HG03460 (cell line): ENCODE measurements around the gene KAT8.
"Not testable (repeated sequence)": the region's sequence is repeated elsewhere in the genome, so short reads cannot be mapped to it uniquely, and the experiment has no call there.

Source experiments
- ATAC-seq: cut with Tn5 transposase; IDR thresholded peaks from one replicate; pipeline ENCODE4 v1.9.1; 2021; ENCODE audit not compliant: unreplicated experiment

KAT8 gene

DNA sequence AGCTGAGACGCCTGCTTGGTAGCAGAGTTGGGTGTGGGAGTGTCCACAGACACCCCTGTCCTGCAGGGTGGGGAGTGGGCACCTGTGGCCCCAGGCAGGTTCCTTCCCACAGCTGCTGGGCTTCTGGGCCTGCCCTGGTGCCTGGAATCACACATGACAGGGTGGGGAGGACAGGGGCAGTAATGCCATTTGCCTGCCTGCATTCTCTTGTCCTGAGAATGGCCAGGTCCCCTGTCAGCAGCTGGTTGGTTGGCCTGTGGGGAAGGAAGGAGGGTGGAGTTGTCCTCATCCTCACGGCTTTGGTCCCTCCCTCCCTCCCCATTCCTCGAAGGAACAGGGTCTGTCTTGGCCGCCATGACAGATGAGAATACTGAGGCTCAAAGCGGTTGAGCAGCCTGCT lies 33.9 kb upstream of the KAT8 start:
- no peak for ATAC-seq

DNA sequence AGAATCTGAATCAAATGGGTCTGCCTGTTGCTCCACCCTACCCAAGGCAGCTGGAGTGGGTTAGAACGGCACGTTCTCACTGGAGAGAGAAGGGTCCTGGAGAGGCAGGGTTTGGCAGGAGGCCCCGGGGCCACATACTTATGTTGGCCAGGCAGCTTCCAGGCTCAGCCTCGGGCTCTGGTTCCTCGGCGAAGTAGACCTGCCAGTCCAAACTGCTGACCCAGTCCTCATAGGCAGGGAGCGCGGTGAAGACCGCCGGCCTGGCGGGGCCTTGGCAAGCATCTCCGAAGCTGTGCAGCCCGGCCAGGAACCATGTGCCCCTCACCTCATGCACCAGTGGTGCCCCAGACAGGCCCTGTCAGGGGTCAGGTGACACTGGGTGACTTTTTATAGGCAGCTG lies 33.5 kb upstream of the KAT8 start:
- ATAC-seq = no peak

DNA sequence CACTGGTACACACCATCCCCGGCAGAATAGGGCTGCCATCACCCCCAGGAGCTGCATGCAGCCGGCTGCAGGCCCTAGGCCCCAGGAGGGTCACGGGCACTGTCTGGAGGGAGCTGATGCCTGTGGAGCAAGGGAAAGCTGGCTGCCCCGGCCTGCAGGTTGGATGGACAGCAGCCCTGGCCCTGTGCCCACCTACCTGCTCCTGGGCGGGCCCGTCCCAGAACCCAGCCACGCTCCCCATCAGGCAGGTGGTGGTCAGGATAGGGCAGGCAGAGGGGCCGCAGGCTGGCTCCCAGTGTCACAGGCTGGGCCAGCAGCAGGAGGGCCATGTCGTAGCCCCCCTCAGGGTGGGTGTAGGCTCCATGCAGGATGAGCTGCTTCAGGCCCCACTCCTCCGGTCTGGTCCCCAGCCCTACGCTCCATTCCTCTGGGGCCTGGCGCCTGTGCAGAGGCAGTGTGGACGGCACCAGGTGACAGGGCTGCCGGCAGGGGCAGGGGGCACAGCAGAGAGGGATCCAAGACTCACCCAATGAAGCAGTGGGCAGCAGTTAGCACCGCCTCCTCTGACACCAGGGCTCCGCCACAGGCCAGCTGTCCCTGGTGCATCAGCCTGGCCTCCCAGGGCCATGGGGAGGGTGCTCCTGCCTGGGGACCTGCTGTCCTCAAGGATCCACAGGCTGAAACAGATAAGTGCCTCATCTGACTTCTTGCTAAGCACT lies 32.7 kb upstream of the KAT8 start:
- ATAC-seq = no peak

DNA sequence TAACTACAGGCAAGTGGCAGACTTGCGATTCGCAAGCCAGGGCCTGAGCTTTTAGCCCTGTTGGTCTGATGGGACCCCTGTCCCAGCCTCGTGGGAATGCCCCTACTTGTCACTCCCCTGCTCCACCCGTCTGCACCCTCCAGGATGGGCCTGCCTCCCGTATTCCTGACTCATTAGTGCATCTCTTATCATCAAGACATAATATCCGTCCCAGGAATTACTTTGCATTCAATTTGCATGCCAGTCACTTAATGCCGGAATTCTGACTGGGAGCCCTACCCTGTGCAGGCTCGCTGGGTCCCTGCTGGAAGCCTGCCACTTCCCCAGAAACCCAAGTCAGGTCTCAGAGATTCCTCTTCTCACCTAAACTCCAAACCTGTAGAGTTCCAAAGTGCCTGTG lies 32.1 kb upstream of the KAT8 start:
- no peak for ATAC-seq

DNA sequence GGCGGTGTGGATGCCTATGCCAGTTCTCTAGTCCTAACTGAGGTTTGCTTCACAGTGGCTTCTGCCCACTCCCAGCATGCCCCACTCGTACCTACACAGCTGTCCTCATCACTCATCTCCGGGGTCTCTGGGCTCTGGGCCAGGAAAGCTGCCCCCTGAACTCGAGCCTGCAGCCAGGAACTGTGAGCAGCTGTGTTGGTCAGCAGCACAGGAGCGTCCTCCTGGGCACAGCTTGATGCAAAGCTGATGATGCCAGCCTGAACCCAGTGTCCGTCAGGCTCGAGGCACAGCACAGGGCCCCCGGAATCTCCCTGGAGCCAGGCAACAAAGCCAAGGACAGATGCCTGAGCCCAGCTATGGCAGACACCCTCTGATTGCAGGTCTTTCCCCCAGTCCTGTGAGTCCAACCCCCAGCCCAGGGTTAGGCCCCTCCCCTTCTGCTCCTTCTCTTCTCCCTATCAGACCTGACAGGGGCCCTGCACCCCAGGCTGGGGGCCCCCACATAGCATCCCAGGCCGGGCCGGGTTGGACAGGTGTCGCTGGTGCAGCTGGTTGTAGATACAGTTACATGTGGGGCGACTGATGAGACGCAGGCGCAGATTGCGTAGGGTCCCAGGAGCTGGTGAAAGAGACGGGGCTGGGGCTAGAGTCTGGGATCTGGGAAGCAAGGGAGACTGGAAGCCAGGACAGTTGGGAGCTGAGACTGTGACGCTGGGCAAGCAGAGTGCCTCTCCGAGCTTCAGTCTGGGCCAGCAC lies 31.4 kb upstream of the KAT8 start:
- ATAC-seq = no peak

DNA sequence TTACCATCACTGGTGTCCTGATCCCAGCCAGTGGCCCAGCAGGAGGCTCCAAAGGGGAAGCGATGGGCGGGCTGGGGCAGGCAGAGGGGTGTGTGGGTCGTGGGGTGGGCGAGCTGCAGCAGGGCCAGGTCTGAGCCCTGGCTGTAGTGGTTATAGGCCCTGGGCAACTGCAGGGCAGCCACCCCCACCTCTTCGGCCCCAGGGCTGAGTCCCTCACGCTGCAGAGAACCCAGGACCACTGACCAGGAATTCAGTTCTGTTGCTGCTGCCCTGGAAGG lies 30.9 kb upstream of the KAT8 start:
- ATAC-seq = no peak

DNA sequence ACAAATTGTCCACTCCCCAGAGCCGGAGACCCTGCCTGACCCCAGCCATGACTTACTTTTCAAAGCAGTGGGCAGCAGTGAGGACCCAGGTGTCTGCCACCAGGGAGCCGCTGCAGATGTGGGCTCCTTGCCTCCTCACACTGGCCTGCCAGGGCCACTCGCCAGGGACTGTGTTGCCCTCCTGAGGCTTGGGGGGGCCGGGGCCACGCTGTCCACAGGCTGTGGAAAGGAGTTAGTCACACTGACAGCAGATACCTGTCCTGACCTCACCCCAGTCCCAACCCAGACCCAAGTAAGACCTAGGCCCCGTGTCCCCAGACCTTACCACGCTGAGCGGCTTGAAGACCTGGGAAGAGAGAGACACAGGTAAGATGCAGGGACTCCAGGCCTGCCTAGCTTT lies 30.0 kb upstream of the KAT8 start:
- ATAC-seq = no peak

DNA sequence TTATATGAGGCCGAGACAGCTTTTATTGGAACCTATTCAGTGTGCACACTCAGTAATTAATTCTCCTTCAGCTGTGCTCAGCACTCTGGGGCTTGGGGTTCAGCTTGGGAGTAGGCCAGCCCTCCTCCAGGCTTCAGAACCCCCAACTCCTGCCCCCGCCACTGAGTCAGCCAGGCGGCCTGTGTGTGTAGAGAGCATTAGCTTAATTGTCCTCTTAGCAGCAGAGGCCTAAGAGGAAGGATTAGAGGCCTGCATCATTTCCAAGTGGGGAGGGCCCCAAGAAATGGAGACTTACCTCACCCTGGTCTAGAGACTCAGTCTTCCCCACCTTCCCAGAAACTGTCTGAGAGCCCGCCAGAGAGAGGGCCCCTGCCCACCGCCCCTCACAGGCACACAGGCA lies 29.5 kb upstream of the KAT8 start:
- ATAC-seq = no peak

DNA sequence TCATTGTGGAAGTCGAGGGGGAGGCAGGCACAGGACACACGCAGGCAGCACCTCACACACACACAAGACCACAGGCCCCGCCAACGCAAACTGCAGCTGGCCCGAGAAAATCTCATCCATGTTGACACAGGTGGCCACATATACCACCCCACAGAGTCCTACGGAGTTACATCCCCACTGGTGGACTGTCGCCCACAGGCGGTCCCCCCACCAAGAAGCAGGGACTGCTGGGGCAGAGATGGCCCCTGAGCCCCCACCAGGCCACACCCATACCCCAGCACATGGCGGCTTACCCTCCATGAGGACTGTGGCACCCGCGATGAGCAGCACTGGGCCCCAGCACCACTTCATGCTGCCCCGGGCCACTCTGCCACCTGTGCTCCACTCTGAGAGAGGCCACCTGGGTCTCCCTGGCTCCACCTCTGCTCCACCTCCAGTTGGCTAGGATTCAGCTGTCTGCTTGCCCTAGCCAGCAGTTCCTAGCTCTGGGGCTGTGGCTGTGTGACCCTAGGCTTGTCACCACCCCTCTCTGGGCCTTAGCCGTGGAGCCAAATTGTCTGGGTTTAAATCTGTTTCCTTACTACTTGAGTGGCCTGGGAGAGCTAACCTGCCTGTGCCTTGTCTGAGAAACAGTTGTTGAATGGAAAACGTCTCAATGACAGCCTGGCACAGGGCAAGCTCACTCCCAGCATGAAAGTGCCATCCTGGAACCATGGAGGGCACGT lies 28.8 kb upstream of the KAT8 start, which contains the start of gene PRSS53:
TSS of gene PRSS53 (minus strand) at position 485 of the 725 bp plus-strand sequence. CDS start at position 351, 134 bp downstream.
- no peak for ATAC-seq

DNA sequence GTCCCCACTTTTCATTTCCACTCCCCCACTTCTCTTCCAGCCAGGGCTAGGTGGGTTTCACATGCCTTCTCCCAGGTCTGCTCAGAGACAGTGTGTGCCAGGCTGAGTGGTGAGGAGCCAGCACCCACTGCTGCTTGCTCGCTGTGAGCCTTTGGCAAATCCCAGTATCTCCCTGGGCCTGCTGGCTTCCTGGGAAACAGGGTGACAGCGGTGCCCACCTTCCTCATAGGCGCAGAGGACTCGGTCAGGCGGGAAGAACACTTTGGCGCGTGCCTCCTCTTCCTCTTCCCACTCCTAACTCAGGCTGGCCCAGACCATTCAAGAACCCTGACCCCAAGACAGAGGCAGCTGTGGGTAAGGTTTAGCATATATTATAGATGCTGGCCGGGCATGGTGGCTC lies 28.3 kb upstream of the KAT8 start:
- no peak for ATAC-seq

DNA sequence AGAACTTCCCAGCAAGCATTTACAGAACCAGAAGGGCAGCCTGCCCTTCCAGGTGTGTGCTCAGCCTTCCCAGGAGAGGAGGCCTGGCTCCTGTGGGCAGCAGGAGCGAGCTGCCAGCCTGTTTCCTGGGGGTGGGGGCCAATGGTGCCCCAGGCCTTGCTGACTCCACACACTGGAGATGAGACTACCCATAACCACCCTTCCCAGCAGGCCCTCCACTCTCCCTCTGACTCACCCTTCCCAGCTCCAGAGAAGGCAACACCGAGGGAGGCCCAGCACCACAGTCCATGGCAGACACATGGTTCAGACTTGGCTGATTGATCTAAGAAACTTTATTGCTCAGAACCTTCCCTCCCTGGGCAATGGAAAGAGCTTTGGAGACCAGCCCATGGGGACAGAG lies 26.9 kb upstream of the KAT8 start:
- ATAC-seq = no peak

DNA sequence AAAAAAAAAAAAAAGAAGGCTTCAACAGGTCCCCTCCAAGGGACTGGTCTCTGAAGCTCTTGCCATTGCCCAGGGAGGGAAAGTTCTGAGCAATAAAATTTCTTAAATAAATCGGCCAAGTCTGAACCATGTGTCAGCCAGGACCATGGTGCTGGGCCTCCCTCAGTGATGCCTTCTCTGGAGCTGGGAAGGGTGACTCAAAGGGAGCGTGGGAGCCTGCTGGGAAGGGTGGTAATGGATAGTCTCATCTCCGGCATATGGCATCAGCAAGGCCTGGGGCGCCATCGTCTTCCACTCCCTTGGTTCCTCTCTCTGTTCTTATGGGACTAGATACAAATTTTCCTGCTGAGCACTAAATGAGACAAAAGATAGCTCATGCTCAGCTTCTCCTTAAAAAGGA lies 25.1 kb upstream of the KAT8 start:
- no peak for ATAC-seq

DNA sequence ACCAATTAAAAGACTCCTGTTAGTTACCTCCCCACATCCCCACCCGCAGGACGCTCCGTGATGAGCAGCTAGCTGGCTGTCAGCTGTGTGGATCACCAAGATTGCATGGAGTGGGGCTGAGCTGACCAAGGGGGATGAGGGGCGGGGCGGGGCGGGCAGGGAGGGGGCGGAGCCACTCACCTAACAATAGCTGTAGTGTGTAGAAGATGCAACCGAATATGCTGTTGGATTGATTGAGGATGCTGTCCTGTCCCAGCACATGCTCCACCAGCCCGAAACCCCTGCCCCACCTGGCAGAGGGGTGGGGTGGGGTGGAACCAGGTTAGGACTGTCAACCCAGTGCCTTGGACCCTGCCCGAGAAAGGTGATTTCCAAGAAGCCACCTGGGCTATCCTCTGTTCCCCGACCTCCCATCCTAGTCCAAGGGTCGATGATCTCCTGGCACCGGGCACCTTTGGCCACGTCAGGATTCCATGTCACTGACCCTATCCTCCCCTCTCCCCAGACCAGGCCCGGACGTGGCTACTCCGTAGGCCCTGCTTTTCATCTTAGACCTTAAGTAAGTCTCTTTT lies 24.2 kb upstream of the KAT8 start:
- no peak for ATAC-seq

DNA sequence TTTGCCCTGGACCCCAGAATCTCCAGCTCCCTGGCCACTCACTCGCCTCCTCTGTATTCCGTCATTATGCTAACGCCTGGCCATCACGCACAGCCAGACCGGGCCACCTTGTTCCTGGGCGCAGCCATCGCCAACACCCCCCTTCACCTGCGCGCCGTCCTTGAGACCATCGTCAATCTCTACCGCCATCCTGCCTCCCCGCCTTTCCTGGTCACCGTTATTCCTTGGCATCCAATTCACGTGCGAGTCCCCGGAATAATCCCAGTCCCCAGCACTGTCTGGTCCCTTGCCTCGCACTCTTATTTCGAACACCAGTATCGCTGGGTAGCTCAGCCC lies 23.4 kb upstream of the KAT8 start:
- ATAC-seq = no peak

DNA sequence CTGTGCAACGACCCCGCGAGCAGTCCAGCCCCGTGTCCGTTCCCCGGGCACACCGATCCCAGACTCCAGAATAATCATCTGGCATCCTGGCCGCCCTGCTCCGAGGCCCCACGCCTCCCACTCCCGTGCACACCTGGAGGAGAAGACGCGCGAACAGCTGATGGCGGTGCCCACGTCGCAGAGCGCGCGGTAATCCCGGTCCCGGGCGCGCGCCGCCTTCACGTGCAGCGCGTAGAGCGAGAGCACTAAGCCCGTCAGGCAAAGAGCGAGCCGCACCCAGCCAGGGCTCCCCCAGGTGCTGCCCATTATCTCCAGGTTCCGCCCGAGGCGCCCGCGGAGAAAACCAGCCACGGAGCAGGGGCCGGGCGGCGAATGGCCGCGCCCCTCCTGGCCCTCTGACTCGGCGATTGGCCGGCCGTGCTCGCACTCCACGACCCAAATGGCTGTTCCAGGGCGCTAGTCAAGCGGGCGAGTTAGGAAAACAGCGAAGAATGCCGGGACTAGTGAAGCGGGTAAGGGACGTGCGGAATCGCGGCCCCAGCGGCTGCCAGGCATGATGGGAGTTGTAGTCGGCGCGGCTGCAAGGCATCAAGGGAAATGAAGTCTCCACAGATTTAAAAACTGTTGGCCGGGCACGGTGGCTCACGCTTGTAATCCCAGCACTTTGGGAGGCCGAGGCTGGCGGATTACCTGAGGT lies 22.9 kb upstream of the KAT8 start, which contains the start of gene VKORC1:
TSS of gene VKORC1 (minus strand) at position 374 of the 697 bp plus-strand sequence. CDS start at position 306, 68 bp downstream.
- peak; percentile 87 for ATAC-seq

DNA sequence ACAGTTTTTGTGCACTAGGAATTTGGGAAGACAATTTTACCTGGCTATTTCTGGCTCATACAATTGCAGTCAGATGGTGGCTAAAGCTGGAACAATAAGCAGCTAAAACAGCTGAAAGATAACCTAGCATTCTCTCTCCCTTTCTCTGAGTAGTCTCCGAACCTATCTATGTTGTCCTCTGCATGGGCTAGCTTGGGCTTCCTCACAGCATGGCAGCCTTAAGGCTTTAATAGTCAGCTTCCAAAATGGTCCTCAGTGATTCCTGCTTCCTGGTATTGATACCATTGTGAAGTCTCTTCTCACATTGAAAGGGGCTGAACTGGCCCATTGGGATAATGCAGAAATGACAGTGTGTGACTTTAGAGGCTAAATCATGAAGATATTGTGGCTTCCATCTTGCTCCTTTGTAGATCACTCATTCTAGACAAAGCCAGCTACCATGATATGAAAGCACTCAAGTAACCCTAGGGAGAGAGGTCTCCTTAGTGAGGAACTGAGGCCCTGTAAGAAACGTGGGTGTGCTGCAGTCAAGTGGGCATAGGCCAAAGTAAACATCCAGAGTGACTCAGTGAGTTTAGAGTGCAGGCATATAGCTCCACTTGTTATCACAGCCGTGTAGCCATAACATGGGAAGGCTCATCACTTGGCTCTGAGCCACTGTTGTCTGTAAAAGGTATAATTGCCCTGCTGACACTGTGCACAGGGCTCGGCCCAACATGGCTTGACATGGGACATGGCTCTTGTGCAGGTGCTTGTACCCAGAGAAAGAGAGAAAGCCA lies 17.4 kb upstream of the KAT8 start:
- ATAC-seq = no peak

DNA sequence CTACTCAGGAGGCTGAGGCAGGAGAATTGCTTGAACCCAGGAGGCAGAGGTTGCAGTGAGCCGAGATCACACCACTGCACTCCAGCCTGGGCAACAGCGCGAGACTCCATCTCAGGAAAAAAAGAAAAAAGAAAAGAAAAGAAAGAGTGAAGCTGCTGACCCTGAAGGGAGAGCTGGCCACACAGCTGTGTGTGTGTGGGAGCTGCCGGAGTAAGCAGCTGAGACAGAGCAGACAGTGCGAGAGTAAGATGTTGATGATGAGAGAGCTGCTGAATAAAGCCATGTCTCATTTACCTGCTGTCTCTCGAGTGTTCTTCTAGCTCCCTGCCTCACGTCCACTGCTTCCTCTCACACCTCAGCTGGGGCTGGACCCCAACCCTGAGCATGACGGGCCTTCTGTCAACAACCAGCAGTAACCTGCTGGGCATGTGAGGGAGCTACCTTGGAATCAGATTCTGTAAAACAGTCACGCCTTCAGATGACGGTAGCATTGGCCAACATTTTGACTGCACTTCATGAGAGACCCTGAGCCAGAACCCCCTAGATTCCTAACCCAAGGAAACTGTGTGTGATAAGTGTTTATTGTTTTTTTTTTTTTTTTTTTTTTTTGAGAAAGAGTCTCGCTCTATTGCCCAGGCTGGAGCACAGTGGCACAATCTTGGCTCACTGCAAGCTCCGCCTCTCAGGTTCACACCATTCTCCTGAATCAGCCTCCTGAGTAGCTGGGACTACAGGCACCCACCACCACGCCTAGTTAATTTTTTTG lies 16.4 kb upstream of the KAT8 start:
- ATAC-seq = not testable (repeated sequence)

DNA sequence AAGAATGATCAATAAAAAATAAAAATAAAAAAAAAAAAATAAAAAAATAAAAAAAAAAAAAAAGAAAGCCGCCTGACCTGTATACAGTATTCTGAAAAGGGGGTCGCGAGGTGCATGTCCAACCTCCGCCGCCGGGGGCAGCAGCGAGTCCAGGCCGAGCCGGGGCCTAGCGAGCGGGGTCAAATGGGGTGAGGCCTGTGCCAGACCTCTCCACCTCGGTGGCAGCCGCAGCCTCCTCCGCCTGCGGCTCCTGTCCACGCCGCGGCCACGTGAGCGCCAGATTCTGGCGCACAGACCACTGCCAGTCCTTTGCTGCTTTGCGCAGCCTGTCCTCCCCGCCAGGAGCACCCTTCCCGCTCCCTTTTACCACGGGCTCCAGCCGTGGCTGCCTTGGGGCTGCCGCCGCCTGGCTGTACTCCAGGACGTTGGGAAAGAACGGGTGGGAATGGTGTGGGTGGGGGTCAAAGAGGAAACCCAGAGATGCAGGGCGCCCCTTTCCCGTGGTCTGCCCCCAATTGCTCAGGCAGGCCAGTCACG lies 11.7 kb upstream of the KAT8 start:
- no peak for ATAC-seq
